GM21737 (cell line): Measurements from ENCODE around the gene CDH11.

Experiments used
- ATAC-seq: cut with Tn5 transposase; IDR thresholded peaks from one replicate; pipeline ENCODE4 v1.9.1; 2021; ENCODE audit warnings: mild to moderate bottlenecking, moderate library complexity; ENCODE audit not compliant: unreplicated experiment

The CDH11 gene

GRCh38 chr16:65041667-65042066 is 80.2 kb downstream of the CDH11 start:
- no peak for ATAC-seq

DNA sequence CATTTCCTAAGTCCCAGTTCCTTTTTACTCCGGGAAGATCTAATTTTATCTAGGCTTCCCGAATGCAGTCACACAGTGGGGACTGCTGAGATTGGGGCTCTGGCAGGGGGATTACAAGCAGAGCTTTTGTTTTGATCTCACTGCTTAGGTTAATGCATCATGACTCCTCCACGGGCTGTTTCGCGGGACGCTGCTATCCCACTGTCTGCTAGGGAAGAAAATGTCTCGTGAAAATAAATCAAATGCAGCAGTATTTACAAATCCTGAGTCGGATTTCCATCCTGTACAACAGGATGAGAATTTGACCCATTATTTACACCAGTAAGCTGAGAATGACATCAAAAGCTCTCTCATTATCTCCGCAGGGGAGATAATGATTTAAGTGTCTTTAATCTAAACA is 83.8 kb downstream of the CDH11 start:
- no peak for ATAC-seq

DNA sequence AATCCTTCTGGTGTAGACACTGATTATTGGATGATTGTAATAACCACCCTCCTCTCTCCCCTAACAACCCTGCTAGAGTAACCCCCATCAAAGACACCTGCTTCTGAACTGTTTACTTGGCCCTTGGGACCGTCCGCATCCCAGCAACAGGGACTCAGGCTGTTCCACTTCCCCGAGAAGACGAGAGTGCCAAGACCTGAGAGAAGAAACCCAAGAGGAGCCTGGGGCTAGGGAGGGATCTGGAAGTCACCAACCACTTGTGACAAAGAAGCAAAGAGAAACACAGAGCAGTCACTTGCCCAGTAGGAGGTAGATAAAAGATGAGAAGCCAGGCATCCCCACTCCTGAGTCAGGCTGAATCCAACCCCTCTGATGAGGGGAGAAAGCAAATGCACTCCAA is 84.3 kb downstream of the CDH11 start:
- ATAC-seq = no peak

- ATAC-seq = no peak
Observed at GRCh38 chr16:65034915-65035314, 86.9 kb downstream of the CDH11 start.

- no peak for ATAC-seq
Observed at GRCh38 chr16:65032387-65032786, 89.5 kb downstream of the CDH11 start.

GRCh38 chr16:65024767-65025178 is 97.1 kb downstream of the CDH11 start:
- no peak for ATAC-seq

DNA sequence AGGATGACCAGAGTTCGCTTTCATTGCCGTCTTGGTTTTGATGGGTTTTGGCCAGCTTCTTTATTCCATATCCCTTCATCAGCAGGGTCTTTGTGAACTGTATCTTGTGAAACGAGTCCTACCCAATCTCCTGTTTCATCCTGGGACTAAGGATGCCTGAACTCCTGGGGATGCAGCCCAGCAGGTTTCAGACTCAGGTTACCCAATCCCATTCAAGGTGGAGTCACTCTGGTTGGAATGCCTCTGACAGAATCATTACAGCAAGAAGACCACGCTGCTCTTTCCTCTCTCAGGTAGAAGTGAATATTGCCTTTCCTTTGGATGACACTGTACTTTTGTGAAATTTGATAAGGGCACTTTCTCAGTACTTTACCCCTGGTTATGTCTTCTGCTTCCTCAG is 98.1 kb downstream of the CDH11 start:
- ATAC-seq = no peak

DNA sequence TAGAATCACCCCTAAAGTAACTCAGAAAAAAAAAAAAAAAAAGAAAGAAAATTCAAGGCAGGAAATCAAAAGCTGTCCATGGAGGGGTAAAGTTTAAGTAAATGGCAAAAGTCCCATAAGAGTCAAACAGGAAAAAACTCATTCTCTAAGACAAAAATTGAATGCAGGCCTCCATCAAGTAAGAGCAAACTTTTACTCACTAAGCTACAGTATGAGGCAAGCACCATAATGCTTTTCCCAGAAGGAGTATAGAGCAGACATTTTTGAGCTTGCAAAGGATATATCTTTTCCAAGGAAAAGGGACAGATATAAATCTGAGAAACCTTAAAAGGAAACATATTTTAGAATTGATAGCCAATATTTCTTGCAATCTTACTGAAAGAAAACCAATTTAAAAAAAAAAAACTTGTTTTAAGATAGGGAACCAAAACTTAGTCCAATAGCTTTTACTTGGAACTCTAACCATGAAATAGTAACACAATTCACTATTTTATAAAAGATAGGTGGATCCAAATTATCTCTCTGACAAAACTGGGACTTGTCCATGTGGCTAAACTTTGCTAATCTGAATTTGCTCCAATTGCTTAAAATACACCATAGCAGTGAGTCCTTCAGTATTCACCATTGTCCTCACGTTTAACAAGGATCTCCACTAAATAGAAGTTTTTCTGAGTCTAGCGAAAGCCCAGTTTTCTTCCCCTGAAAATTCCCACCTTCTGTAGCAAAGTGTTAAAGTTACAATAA is 99.8 kb downstream of the CDH11 start:
- ATAC-seq = no peak

- ATAC-seq = no peak
Observed at GRCh38 chr16:65016754-65017153, 105.1 kb downstream of the CDH11 start.

- no peak for ATAC-seq
Observed at GRCh38 chr16:65015599-65015998, 106.3 kb downstream of the CDH11 start.

- ATAC-seq = no peak
Observed at GRCh38 chr16:65012357-65012756, 109.5 kb downstream of the CDH11 start.

- no peak for ATAC-seq
Observed at GRCh38 chr16:65010125-65010524, 111.7 kb downstream of the CDH11 start.

DNA sequence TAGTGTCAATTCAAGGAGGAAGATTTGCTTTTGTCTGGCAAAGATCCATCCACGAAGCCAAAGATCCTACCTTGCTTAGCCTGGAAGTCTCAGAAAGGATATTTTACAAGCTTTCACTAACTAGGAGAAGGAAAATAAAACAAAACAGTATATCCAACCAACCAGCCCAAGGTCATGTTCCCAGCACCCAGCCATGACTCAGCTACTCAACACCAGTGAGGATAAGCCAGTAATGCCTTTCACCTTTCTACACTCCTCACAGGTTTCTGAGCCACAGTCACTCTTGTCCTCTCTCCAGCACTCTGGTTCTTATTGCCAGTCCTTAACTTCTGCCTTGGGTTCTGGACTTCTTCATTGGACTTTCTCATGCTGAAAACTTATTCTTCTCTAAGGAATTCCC is 116.2 kb downstream of the CDH11 start:
- no peak for ATAC-seq

GRCh38 chr16:65004570-65004969 is 117.3 kb downstream of the CDH11 start:
- ATAC-seq = no peak

DNA sequence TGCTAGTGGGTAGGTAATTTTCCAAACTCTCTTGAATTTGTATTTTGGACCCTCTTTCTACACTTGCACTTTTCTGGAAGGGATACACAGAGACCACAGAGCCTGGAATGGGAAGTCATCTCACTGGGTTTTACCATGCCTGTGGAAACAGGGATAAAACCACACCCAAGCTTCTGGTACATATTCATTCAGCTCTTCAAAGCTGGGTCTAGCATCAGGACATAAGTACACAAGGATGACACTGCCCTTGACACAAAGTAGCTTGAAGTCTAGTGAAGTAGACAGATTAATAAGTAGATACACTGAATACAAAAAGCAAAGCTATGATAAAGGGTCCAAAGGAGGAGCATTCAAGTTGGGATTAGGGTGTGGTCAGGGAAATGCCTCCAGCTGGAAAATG is 118.2 kb downstream of the CDH11 start:
- ATAC-seq = no peak

DNA sequence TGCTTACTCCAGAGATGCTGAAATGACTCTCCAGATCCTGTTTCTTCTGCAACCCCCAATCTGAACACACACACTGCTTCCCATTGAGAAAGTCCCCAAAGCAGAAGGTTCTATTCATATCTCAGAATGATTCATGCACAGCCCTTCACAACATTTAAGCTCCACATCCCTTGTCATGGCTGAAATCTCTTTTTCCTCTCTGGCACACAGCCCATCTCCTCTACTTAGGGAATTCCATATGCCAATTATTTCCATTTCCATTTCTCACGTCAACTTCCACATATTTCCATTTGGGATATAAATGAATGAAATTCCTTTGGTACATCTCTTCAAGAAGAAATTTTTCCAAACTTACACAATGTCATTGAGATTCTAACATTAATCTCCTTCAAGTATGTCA is 119.6 kb downstream of the CDH11 start:
- no peak for ATAC-seq

DNA sequence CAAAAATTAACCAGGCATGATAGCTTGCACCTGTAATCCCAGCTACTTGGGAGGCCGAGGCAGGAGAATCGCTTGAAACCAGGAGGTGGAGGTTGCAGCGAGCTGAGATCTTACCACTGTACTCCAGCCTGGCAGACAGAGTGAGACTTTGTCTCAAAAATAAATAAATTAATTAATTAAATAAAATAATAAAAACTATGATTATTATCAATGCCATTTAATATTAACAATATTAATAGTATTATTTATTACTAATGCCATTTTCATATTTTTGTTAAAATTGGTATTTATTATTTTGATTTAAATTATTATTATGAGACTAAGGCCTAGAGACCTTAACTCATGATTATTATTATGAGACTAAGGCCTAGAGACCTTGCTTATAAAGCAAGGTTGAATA is 121.2 kb downstream of the CDH11 start:
- no peak for ATAC-seq

- ATAC-seq = no peak
Observed at GRCh38 chr16:64997751-64998150, 124.1 kb downstream of the CDH11 start.

- no peak for ATAC-seq
Observed at GRCh38 chr16:64997121-64997520, 124.7 kb downstream of the CDH11 start.

- ATAC-seq = no peak
Observed at GRCh38 chr16:64996641-64997040, 125.2 kb downstream of the CDH11 start.

- no peak for ATAC-seq
Observed at GRCh38 chr16:64993464-64993863, 128.4 kb downstream of the CDH11 start.

DNA sequence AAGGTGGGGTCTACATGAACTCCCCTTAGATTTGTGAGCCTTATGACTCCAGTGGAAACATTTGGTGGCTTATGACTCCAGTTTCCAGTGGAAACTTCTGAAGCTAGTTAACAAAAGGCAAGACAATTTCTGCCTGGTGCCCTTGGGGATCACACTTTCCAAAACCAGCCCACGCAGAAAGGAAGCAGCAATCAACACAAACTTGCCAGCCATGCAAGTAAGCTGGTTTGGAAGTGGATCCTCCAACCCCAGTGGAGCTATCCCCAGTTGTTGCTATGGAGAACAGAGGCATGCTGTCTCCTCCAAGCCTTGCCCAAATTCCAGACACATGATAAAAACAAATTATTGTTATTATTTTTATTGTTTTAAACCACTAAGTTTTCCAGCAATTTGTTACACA is 130.9 kb downstream of the CDH11 start:
- no peak for ATAC-seq

DNA sequence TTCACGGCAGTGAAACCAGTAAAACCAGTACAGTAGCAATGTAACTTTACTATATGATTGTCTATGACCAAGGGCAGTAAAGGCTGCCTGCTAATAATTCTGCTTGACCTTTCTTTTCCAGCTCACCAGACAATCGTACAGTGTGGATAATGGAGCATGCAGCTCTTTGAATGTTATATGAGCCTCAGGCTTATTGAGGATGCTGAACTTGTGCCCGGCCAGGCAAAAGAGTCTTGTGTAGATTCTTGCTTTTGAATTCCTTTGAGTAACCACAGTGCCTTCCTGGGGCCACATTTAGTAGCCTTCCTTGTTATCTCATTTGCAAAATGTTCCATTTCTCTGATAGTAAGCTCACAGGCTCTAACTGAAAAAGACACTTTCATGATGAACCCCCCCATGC is 131.8 kb downstream of the CDH11 start:
- no peak for ATAC-seq
